Stimulated activated CD8-positive, alpha-beta memory T cell treated with anti-CD3 and anti-CD28 coated beads, Interleukin-7, amount 100 ng/mL, for 4 hours (primary cell): Measurements from ENCODE around the gene PALLD.

Experiments used
- DNase-seq, 2 donors: peaks; one replicate each; pipeline ENCODE4 v3.0.0-alpha.2; 2020; ENCODE audit warnings: low read depth in 2 of 2

Gene PALLD

GRCh38 chr4:168852387-168852786, 355.5 kb downstream of the PALLD start:
- no peak for DNase-seq

GRCh38 chr4:168852933-168853713, 356.3 kb downstream of the PALLD start:
- no peak for DNase-seq

GRCh38 chr4:168853770-168854169, 356.9 kb downstream of the PALLD start:
- no peak for DNase-seq

GRCh38 chr4:168854350-168854921, 357.6 kb downstream of the PALLD start:
- DNase-seq: no peak

- no peak for DNase-seq
Measured at GRCh38 chr4:168856312-168856711, 359.5 kb downstream of the PALLD start.

GRCh38 chr4:168857009-168857408, 360.2 kb downstream of the PALLD start:
- DNase-seq: no peak

- DNase-seq: no peak
Measured at GRCh38 chr4:168857546-168858314, 360.9 kb downstream of the PALLD start.

- no peak for DNase-seq
Measured at GRCh38 chr4:168859100-168859499, 362.2 kb downstream of the PALLD start.

GRCh38 chr4:168859888-168860694, 363.2 kb downstream of the PALLD start:
- no peak for DNase-seq

GRCh38 chr4:168860827-168861226, 364.0 kb downstream of the PALLD start:
- DNase-seq: no peak

- no peak for DNase-seq
Measured at GRCh38 chr4:168863719-168864647, 367.1 kb downstream of the PALLD start.

- no peak for DNase-seq
Measured at GRCh38 chr4:168864821-168865541, 368.1 kb downstream of the PALLD start.

- no peak for DNase-seq
Measured at GRCh38 chr4:168865854-168866253, 369.0 kb downstream of the PALLD start.

- DNase-seq: no peak
Measured at GRCh38 chr4:168866635-168867034, 369.8 kb downstream of the PALLD start.

- DNase-seq: no peak
Measured at GRCh38 chr4:168867128-168867527, 370.3 kb downstream of the PALLD start.

- no peak for DNase-seq
Measured at GRCh38 chr4:168868044-168868781, 371.4 kb downstream of the PALLD start.

GRCh38 chr4:168868802-168869201, 371.9 kb downstream of the PALLD start:
- no peak for DNase-seq

- DNase-seq: no peak
Measured at GRCh38 chr4:168870004-168870403, 373.2 kb downstream of the PALLD start.

GRCh38 chr4:168871632-168872031, 374.8 kb downstream of the PALLD start:
- no peak for DNase-seq
